ELR (cell line): ENCODE data around the gene OTUD5.
"Not testable (repeated sequence)": the region's sequence is repeated elsewhere in the genome, so short reads cannot be mapped to it uniquely, and the experiment has no call there.

Experiments
- DNase-seq: peaks from one replicate; pipeline ENCODE4 v3.0.0-alpha.2; 2015; ENCODE audit warnings: low read depth

OTUD5 gene

GRCh38 chrX:48876944-48877343 lies 80.5 kb downstream of the OTUD5 start:
- not testable (repeated sequence) for DNase-seq
